Panc1 (cell line): ENCODE measurements around the gene RAB18.

Experiments
- POLR2AphosphoS5 ChIP-seq: IDR thresholded peaks from 2 replicates; pipeline ENCODE4 v1.6.1; 2012; ENCODE audit warnings: mild to moderate bottlenecking, low read depth, low read length, moderate library complexity
- TF ChIP-seq, protein P1 (sequence below): fragments of 450-650 bp; IDR thresholded peaks from 2 replicates; pipeline ENCODE4 v1.5.1; 2017; ENCODE audit warnings: mild to moderate bottlenecking
- TF ChIP-seq, protein P2 (sequence below), 2 experiments: IDR thresholded peaks; 2 replicates each; pipeline ENCODE4 v1.6.1; 2011 to 2012; ENCODE audit warnings: low read depth in 2 of 2, control low read depth in 1 of 2, low read length in 1 of 2, mild to moderate bottlenecking in 1 of 2, moderate library complexity in 1 of 2; ENCODE audit not compliant: insufficient read depth in 1 of 2

DNA sequence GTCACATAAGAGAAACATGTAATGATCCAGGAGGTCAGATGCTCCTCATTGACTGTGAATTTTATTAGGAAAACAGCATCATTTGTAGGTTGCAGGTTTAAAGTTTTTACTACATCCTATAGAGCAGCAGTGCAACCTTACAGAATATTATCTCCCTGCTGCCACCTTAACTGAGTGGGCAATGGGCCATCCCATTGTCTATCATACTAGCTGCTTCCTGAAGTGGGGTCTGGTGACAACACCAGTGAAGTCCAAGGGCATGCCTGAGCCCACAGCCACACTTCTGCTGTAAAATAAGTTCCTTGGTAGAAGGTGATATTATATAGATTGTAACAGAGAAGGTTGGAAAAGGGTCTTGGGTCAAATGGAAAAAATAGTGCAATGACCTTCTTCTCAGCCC, 4.0 kb upstream of the RAB18 start:
- TF ChIP-seq, protein P1, sequence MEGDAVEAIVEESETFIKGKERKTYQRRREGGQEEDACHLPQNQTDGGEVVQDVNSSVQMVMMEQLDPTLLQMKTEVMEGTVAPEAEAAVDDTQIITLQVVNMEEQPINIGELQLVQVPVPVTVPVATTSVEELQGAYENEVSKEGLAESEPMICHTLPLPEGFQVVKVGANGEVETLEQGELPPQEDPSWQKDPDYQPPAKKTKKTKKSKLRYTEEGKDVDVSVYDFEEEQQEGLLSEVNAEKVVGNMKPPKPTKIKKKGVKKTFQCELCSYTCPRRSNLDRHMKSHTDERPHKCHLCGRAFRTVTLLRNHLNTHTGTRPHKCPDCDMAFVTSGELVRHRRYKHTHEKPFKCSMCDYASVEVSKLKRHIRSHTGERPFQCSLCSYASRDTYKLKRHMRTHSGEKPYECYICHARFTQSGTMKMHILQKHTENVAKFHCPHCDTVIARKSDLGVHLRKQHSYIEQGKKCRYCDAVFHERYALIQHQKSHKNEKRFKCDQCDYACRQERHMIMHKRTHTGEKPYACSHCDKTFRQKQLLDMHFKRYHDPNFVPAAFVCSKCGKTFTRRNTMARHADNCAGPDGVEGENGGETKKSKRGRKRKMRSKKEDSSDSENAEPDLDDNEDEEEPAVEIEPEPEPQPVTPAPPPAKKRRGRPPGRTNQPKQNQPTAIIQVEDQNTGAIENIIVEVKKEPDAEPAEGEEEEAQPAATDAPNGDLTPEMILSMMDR, result no peak
- TF ChIP-seq, protein P2, sequence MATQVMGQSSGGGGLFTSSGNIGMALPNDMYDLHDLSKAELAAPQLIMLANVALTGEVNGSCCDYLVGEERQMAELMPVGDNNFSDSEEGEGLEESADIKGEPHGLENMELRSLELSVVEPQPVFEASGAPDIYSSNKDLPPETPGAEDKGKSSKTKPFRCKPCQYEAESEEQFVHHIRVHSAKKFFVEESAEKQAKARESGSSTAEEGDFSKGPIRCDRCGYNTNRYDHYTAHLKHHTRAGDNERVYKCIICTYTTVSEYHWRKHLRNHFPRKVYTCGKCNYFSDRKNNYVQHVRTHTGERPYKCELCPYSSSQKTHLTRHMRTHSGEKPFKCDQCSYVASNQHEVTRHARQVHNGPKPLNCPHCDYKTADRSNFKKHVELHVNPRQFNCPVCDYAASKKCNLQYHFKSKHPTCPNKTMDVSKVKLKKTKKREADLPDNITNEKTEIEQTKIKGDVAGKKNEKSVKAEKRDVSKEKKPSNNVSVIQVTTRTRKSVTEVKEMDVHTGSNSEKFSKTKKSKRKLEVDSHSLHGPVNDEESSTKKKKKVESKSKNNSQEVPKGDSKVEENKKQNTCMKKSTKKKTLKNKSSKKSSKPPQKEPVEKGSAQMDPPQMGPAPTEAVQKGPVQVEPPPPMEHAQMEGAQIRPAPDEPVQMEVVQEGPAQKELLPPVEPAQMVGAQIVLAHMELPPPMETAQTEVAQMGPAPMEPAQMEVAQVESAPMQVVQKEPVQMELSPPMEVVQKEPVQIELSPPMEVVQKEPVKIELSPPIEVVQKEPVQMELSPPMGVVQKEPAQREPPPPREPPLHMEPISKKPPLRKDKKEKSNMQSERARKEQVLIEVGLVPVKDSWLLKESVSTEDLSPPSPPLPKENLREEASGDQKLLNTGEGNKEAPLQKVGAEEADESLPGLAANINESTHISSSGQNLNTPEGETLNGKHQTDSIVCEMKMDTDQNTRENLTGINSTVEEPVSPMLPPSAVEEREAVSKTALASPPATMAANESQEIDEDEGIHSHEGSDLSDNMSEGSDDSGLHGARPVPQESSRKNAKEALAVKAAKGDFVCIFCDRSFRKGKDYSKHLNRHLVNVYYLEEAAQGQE (IDR thresholded peaks at IDR 0.05; ENCODE audit: insufficient read depth in 1 of 2, low read depth in 2 of 2, low read length in 1 of 2), result no peak
- TF ChIP-seq POLR2AphosphoS5, result no peak
